HL-60 (cell line): ENCODE data around the gene HLA-DPB1.

Source experiments
- GABPA ChIP-seq: IDR thresholded peaks from 2 replicates; pipeline ENCODE4 v1.6.1; 2012; ENCODE audit warnings: low read depth
- POLR2AphosphoS5 ChIP-seq: IDR thresholded peaks from 2 replicates; pipeline ENCODE4 v1.6.1; 2012; ENCODE audit warnings: low read depth
- REST ChIP-seq: IDR thresholded peaks from 2 replicates; pipeline ENCODE4 v1.6.1; 2012; ENCODE audit warnings: low read depth; ENCODE audit not compliant: insufficient replicate concordance
- SPI1 ChIP-seq: IDR thresholded peaks from 2 replicates; pipeline ENCODE4 v1.6.1; 2012; ENCODE audit warnings: low read depth, mild to moderate bottlenecking, borderline replicate concordance
- TF ChIP-seq, protein P1 (sequence below): IDR thresholded peaks from one replicate; pipeline ENCODE4 v1.5.1; 2011; ENCODE audit warnings: low read length, control low read depth, inconsistent platforms; ENCODE audit not compliant: insufficient read depth

- TF ChIP-seq, protein P1, sequence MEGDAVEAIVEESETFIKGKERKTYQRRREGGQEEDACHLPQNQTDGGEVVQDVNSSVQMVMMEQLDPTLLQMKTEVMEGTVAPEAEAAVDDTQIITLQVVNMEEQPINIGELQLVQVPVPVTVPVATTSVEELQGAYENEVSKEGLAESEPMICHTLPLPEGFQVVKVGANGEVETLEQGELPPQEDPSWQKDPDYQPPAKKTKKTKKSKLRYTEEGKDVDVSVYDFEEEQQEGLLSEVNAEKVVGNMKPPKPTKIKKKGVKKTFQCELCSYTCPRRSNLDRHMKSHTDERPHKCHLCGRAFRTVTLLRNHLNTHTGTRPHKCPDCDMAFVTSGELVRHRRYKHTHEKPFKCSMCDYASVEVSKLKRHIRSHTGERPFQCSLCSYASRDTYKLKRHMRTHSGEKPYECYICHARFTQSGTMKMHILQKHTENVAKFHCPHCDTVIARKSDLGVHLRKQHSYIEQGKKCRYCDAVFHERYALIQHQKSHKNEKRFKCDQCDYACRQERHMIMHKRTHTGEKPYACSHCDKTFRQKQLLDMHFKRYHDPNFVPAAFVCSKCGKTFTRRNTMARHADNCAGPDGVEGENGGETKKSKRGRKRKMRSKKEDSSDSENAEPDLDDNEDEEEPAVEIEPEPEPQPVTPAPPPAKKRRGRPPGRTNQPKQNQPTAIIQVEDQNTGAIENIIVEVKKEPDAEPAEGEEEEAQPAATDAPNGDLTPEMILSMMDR: peak; percentile 19
- no peak for TF ChIP-seq POLR2AphosphoS5
- no peak for TF ChIP-seq REST
- no peak for TF ChIP-seq GABPA
- TF ChIP-seq SPI1: no peak
These were observed 48.1 kb downstream of the HLA-DPB1 start for GRCh38 chr6:33123732-33124524.
